Cardiac muscle cell (in vitro differentiated cells and primary cell): Measurements from ENCODE around the gene PFDN5. TPM values are rescaled to one million over a fixed set of nuclear protein-coding genes. Genes with fewer than 3 reads are reported as not detected.

Experiments used
- DNase-seq, 2 donors: peaks; one replicate each; pipeline versions ENCODE4 v3.0.0 to v3.0.0-alpha.2; 2010 to 2017; ENCODE audit warnings: low read depth in 1 of 2, low spot score in 1 of 2
- H3K27ac ChIP-seq: fragments of 200-600 bp; sonication (generic); 2 replicates; pipeline ENCODE4 v1.5.1; 2016
- H3K27me3 ChIP-seq: fragments of 200-600 bp; sonication (generic); 2 replicates; pipeline ENCODE4 v1.6.0; 2016; ENCODE audit warnings: control low read depth
- H3K36me3 ChIP-seq: fragments of 200-600 bp; sonication (generic); 2 replicates; pipeline ENCODE4 v1.5.1; 2016; ENCODE audit warnings: control low read depth
- H3K4me1 ChIP-seq: fragments of 200-600 bp; sonication (generic); 2 replicates; pipeline ENCODE4 v1.8.1; 2017; ENCODE audit warnings: low read depth, mild to moderate bottlenecking, mixed run types
- H3K4me3 ChIP-seq: fragments of 200-600 bp; sonication (generic); 2 replicates; pipeline ENCODE4 v1.5.1; 2016; ENCODE audit warnings: mild to moderate bottlenecking
- H3K9me3 ChIP-seq: fragments of 200-600 bp; sonication (generic); 2 replicates; pipeline ENCODE4 v1.5.1; 2017; ENCODE audit warnings: low read depth, mild to moderate bottlenecking, control low read depth
- polyA plus RNA-seq: library from polyadenylated mRNA; unstranded; fragments of >200 nt; fragmentation: Nextera tagmentation; extraction: Ambion mirVana; gene quantifications from 2 replicates; pipeline ENCODE4 v1.2.1, GENCODE V29; 2016
- total RNA-seq: library from RNA; depleted of rRNA; stranded (reverse); fragments of >200 nt; gene quantifications from 2 replicates; pipeline ENCODE4 v1.2.3, GENCODE V29; 2016
- TF ChIP-seq, protein P1 (sequence below): IDR thresholded peaks from 2 replicates; pipeline ENCODE4 v1.5.1; 2012; ENCODE audit warnings: low read depth, mild to moderate bottlenecking, low read length

Gene PFDN5
- total and polyA plus RNA-seq, 2 experiments from 2014 or later, result 435 to 548 TPM

DNA sequence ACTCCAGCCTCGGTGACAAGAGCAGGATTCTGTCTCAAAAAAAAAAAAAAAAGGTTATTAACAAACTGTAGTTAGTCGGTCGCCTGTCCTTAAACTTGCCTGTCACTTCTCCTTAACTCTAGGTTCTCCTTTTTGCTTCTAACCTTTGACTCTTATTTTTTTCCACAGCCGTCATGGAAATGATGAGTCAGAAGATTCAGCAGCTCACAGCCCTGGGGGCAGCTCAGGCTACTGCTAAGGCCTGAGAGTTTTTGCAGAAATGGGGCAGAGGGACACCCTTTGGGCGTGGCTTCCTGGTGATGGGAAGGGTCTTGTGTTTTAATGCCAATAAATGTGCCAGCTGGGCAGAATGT is 3.7 kb downstream of the PFDN5 start:
- DNase-seq, result peak in 1 of 2 donors; percentile 83

DNA sequence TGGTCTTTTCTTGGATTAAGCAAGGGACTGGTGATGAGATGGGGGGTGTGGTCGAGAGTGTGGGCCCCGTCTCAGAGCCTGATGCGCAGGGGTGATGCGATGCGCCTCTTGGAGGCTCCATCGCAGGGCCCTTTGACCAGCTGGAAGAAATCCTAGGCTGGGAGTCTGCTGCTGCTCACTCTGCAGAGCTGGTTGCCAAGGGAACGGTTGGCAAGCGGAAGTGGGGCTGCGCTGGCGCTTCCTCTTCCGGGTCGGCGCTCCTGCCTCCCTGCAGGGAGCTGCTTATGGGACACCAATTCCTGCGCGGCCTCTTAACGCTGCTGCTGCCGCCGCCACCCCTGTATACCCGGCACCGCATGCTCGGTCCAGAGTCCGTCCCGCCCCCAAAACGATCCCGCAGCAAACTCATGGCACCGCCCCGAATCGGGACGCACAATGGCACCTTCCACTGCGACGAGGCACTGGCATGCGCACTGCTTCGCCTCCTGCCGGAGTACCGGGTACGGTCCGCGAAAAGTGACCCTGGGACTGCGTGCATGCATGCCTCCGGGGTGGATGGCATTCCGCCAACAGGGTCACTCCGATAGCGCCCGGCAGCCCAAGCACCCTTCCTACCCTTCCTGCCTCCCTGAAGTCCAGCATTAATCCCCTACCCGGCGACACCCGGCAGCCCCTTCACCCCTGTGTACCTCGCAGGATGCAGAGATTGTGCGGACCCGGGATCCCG is 4.3 kb downstream of the PFDN5 start, which contains the start of gene MYG1:
Gene MYG1 (plus strand): TSS at position 242 of the 727 bp plus-strand sequence. CDS start 43 bp downstream, at position 285.
- H3K4me3 ChIP-seq, result peak within 1 kb of the TSS; percentile 94
- H3K36me3 ChIP-seq, result peaks cover 11% of the 10 kb centered on the region
- peak within 1 kb of the TSS; percentile 70 for H3K27ac ChIP-seq
- peak; percentile 91 to 92 for DNase-seq
- no peaks in the 10 kb centered on the region for H3K27me3 ChIP-seq
- H3K4me1 ChIP-seq, result peaks cover 9% of the 10 kb centered on the region
- TF ChIP-seq, protein P1, sequence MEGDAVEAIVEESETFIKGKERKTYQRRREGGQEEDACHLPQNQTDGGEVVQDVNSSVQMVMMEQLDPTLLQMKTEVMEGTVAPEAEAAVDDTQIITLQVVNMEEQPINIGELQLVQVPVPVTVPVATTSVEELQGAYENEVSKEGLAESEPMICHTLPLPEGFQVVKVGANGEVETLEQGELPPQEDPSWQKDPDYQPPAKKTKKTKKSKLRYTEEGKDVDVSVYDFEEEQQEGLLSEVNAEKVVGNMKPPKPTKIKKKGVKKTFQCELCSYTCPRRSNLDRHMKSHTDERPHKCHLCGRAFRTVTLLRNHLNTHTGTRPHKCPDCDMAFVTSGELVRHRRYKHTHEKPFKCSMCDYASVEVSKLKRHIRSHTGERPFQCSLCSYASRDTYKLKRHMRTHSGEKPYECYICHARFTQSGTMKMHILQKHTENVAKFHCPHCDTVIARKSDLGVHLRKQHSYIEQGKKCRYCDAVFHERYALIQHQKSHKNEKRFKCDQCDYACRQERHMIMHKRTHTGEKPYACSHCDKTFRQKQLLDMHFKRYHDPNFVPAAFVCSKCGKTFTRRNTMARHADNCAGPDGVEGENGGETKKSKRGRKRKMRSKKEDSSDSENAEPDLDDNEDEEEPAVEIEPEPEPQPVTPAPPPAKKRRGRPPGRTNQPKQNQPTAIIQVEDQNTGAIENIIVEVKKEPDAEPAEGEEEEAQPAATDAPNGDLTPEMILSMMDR, result peak; percentile 30
- H3K9me3 ChIP-seq, result no peaks in the 10 kb centered on the region

More for the DNA sequence above, 3.7 kb downstream of the PFDN5 start:
- peaks cover 11% of the 10 kb centered on the region for H3K36me3 ChIP-seq
- peaks cover 9% of the 10 kb centered on the region for H3K4me1 ChIP-seq
- peak overlapping the region; percentile 94 for H3K4me3 ChIP-seq
- no peak overlapping the region for H3K27ac ChIP-seq
- TF ChIP-seq, protein P1, result no peak
- H3K9me3 ChIP-seq, result no peaks in the 10 kb centered on the region
- H3K27me3 ChIP-seq, result no peaks in the 10 kb centered on the region

DNA sequence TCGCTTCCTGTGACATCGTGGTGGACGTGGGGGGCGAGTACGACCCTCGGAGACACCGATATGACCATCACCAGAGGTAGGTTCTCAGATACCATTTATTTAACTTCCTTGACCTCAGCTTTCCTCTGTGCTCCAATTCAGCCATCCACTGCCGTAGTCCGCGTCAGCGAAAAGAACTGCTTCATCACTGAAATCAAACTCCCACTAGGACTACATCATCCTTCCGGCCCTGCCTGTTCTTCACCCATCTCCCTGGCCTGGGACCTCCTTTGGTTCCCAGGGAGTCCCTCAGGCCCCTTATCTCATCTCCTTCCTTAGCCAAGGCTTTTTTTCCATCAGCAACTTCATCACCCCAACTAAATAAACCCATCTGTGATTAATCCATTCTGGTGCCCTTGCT is 4.8 kb downstream of the PFDN5 start:
- TF ChIP-seq, protein P1, result no peak
- Histone ChIP-seq H3K27ac (peak overlapping the region; percentile 70), H3K4me3 (peak overlapping the region; percentile 94), H3K36me3 (peaks cover 13% of the 10 kb centered on the region), H3K9me3 (no peaks in the 10 kb centered on the region), H3K27me3 (no peaks in the 10 kb centered on the region), H3K4me1 (peaks cover 9% of the 10 kb centered on the region)
- peak; percentile 5 to 57 for DNase-seq

DNA sequence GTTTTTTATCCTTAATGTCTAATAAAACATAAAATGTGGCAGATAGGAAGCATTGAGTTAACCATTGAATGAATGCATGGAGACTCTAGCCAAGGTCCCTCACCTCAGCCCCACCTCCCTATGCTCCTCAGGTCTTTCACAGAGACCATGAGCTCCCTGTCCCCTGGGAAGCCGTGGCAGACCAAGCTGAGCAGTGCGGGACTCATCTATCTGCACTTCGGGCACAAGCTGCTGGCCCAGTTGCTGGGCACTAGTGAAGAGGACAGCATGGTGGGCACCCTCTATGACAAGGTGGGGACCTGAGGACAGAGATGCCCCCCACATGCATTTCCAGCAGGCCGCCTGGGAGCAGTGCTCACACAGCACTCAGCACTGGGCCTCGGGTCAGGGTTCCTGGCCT is 7.6 kb downstream of the PFDN5 start:
- Histone ChIP-seq H3K27ac (no peak overlapping the region), H3K4me3 (no peak overlapping the region), H3K36me3 (peaks cover 27% of the 10 kb centered on the region), H3K9me3 (no peaks in the 10 kb centered on the region), H3K27me3 (no peaks in the 10 kb centered on the region), H3K4me1 (peaks cover 3% of the 10 kb centered on the region)
- TF ChIP-seq, protein P1, result no peak
- DNase-seq, result no peak

DNA sequence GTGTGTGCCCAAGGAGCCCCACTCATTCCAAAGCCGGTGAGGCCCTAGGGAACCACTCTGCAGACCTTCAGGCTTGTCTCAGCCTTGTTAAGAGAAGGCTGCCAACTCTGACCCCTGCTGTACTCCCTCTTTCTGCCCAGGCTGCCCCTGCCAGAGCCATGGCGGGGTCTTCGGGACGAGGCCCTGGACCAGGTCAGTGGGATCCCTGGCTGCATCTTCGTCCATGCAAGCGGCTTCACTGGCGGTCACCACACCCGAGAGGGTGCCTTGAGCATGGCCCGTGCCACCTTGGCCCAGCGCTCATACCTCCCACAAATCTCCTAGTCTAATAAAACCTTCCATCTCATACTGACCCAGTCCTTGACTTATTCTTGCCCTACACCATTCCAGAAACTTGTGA is 11.5 kb downstream of the PFDN5 start:
- Histone ChIP-seq H3K4me1 (no peaks in the 10 kb centered on the region), H3K9me3 (no peaks in the 10 kb centered on the region), H3K4me3 (no peak overlapping the region), H3K27ac (no peak overlapping the region), H3K27me3 (no peaks in the 10 kb centered on the region), H3K36me3 (peaks cover 36% of the 10 kb centered on the region)
- TF ChIP-seq, protein P1, result no peak
- DNase-seq, result no peak
